Heart left ventricle (tissue), 16 donors: ENCODE measurements around the gene MACROH2A2. TPM values are rescaled to one million over a fixed set of nuclear protein-coding genes. Genes with fewer than 3 reads are reported as not detected.
"Not testable (repeated sequence)": the region's sequence is repeated elsewhere in the genome, so short reads cannot be mapped to it uniquely, and the experiment has no call there.

Source experiments
- ATAC-seq, 4 donors: fragments of 200-7000 bp; cut with Tn5 transposase; one replicate each; pipeline ENCODE4 v1.9.1; 2020 to 2022; ENCODE audit warnings: moderate library complexity in 4 of 4, mild to moderate bottlenecking in 3 of 4, moderate number of reproducible peaks in 1 of 4
- DNase-seq, 5 donors: peaks; one replicate each; pipeline ENCODE4 v3.0.0-alpha.2; 2020
- H3K27ac ChIP-seq, 12 donors: fragments of 200-600 bp; sonication (generic) in 4 of 12; one replicate each; pipeline versions ENCODE4 v1.5.0 to v1.8.0; 2016 to 2022; ENCODE audit warnings: mild to moderate bottlenecking in 2 of 12
- H3K27me3 ChIP-seq, 9 donors: fragments of 200-600 bp; sonication (generic) in 2 of 9; one replicate each; pipeline versions ENCODE4 v1.5.1 to v1.8.0; 2016 to 2022; ENCODE audit warnings: mild to moderate bottlenecking in 3 of 9
- H3K36me3 ChIP-seq, 9 donors: fragments of 200-600 bp; sonication (generic) in 2 of 9; one replicate each; pipeline versions ENCODE4 v1.5.0 to v1.8.0; 2018 to 2022; ENCODE audit warnings: mild to moderate bottlenecking in 2 of 9
- H3K4me1 ChIP-seq, 12 donors: fragments of 200-600 bp; sonication (generic) in 4 of 12; one replicate each; pipeline versions ENCODE4 v1.5.0 to v1.8.0; 2016 to 2022; ENCODE audit warnings: mild to moderate bottlenecking in 3 of 12
- H3K4me3 ChIP-seq, 12 donors: fragments of 200-600 bp; sonication (generic) in 4 of 12; one replicate each; pipeline versions ENCODE4 v1.5.0 to v1.8.0; 2017 to 2022; ENCODE audit warnings: mild to moderate bottlenecking in 9 of 12, moderate library complexity in 4 of 12
- H3K9me3 ChIP-seq, 12 donors: fragments of 200-600 bp; sonication (generic) in 4 of 12; one replicate each; pipeline versions ENCODE4 v1.5.0 to v1.8.0; 2016 to 2022; ENCODE audit warnings: mild to moderate bottlenecking in 1 of 12
- CTCF ChIP-seq, 12 donors: fragments of 200-600 bp; sonication (generic) in 4 of 12; IDR thresholded peaks; one replicate each; pipeline versions ENCODE4 v1.5.0 to v1.8.0; 2018 to 2022; ENCODE audit warnings: antibody characterized with exemption in 12 of 12, mild to moderate bottlenecking in 5 of 12
- POLR2A ChIP-seq, 2 donors: fragments of 450-650 bp; IDR thresholded peaks; one replicate each; pipeline ENCODE4 v1.6.1; 2017; ENCODE audit warnings: antibody characterized with exemption in 2 of 2, mild to moderate bottlenecking in 2 of 2, moderate library complexity in 2 of 2
- WGBS, 4 donors: extraction: QIAGEN DNeasy Blood & Tissue Kit in 2 of 4; methylation state at CpG; one replicate each; pipeline versions ENCODE4 v1.1.5 to v1.1.7; 2013 to 2018; 5-methylcytosine and 5-hydroxymethylcytosine counted together
- intact Hi-C, 10 donors: fragments of 100-400 bp; cut with DNase I; formaldehyde crosslinking; loops; one replicate each; pipeline versions ENCODE4 v1.11.1 to v1.14.2; 2022
- polyA plus RNA-seq, 2 donors: library from polyadenylated mRNA; stranded (reverse); fragments of 200-250 nt; gene quantifications; one replicate each; pipeline ENCODE4 v1.2.3, GENCODE V29; 2013
- total RNA-seq, 9 donors: library from RNA; depleted of rRNA in 2 of 9; stranded (reverse); fragments of >200 nt in 2 of 9; fragmentation: NEBNext Ultra II Directional in 3 of 9; extraction: Animal tissue kit (Norgen Biotek cat#: 25700) in 3 of 9; gene quantifications; one replicate each; pipeline versions ENCODE4 v1.1.0 to v1.2.4, GENCODE V29; 2016 to 2023
- donor health status: ischemic (EF 13 %, LVEDD 7.1; RV severe dilation, severe dysfunction).
- donor health status: healthy with polysubstance abuse.
- donor health status: DM: no; HTN: yes; CAD: no.
- donor health status: DM: no; HTN: no; CAD: no.
- donor health status: ischemic (EF 25% LVEDD 6.9; RV normal size, moderate dysfunction).
- donor health status: ischemic (EF 25% LVEDD 5.7; RV mildly dilated, moderate dysfunction).
- donor health status: healthy.
- donor health status: DM: yes; HTN: yes; CAD: no.
- donor health status: ischemic (EF 35%, LVEDD 5.7; RV mildly dilated, moderate dysfunction).
- donor health status: nonischemic (EF 11% LVEDD 7.7; RV severe dilation, severe dysfunction).
- donor health status: DM: yes; HTN: yes; CAD: no.
- donor health status: PGD.
- donor health status: ischemic (EF 29% LVEDD 5.4; RV normal size, mild dysfunction).
- donor health status: nonischemic (EF 23%, LVEDD 6.1; RV moderate dilation, normal function).

Gene MACROH2A2
- total and polyA plus RNA-seq, 11 donors = 11.8 to 21.3 (median 13.3) TPM

GRCh38 chr10:70078937-70079336, 26.3 kb downstream of the MACROH2A2 start:
- H3K9me3 ChIP-seq = no peaks in the 10 kb centered on the region
- no peaks in the 10 kb centered on the region for H3K4me1 ChIP-seq
- intact Hi-C loops = no loop called here
- H3K27me3 ChIP-seq = no peaks in the 10 kb centered on the region
- ATAC-seq (no peak), DNase-seq (no peak)
- TF ChIP-seq CTCF (IDR thresholded peaks at IDR 0.05) = no peak
- H3K27ac ChIP-seq = no peak overlapping the region
- 78 to 91% (median 88%) methylated on average over 7 of the region's 7 CpGs for WGBS, 4 donors
- peaks cover 0 to 19% (median 4%) of the 10 kb centered on the region in 9 donors for H3K36me3 ChIP-seq
- no peak overlapping the region for H3K4me3 ChIP-seq

- H3K9me3 ChIP-seq, H3K27ac ChIP-seq, H3K4me3 ChIP-seq, ATAC-seq, H3K27me3 ChIP-seq, DNase-seq, intact Hi-C loops, H3K4me1 ChIP-seq: not testable (repeated sequence)
- 90 to 96% (median 95%) methylated on average over 2 of the region's 2 CpGs for WGBS, 4 donors
- H3K36me3 ChIP-seq = peaks cover 0 to 17% (median 3%) of the 10 kb centered on the region in 9 donors
Measured at GRCh38 chr10:70080789-70081188, 28.1 kb downstream of the MACROH2A2 start.

GRCh38 chr10:70084189-70084588, 31.5 kb downstream of the MACROH2A2 start:
- no peaks in the 10 kb centered on the region for H3K9me3 ChIP-seq
- DNase-seq (no peak), ATAC-seq (no peak)
- H3K27ac ChIP-seq = no peak overlapping the region
- H3K27me3 ChIP-seq = no peaks in the 10 kb centered on the region
- WGBS, 4 donors = 87 to 95% (median 90%) methylated on average over 6 of the region's 6 CpGs
- TF ChIP-seq CTCF (IDR thresholded peaks at IDR 0.05) (no peak), POLR2A (IDR thresholded peaks at IDR 0.05) (no peak)
- H3K4me1 ChIP-seq = peaks cover 0 to 3% (median 0%) of the 10 kb centered on the region in 12 donors
- intact Hi-C loops = no loop called here
- no peak overlapping the region for H3K4me3 ChIP-seq
- H3K36me3 ChIP-seq = no peaks in the 10 kb centered on the region

- Histone ChIP-seq H3K36me3 (peaks cover 0 to 14% (median 3%) of the 10 kb centered on the region in 9 donors), H3K4me1 (peaks cover 0 to 3% (median 0%) of the 10 kb centered on the region in 12 donors), H3K9me3 (no peaks in the 10 kb centered on the region), H3K27ac (no peak overlapping the region), H3K4me3 (no peak overlapping the region), H3K27me3 (no peaks in the 10 kb centered on the region)
- DNase-seq (no peak), ATAC-seq (no peak)
- intact Hi-C loops = no loop called here
- 37 to 56% (median 54%) methylated on average over 3 of the region's 3 CpGs for WGBS, 4 donors
- TF ChIP-seq CTCF (IDR thresholded peaks at IDR 0.05) (no peak), POLR2A (IDR thresholded peaks at IDR 0.05) (no peak)
Measured at GRCh38 chr10:70085975-70086613, 33.4 kb downstream of the MACROH2A2 start.
